BLaER1 (cell line): ENCODE measurements around the gene CST6.

ENCODE experiments used
- H3K27ac ChIP-seq: shearing (Covaris generic); formaldehyde crosslinking; 2 replicates; pipeline ENCODE4 v1.8.1; 2022
- H3K27me3 ChIP-seq: shearing (Covaris generic); formaldehyde crosslinking; 2 replicates; pipeline ENCODE4 v1.8.1; 2022
- H3K36me3 ChIP-seq: shearing (Covaris generic); formaldehyde crosslinking; 2 replicates; pipeline ENCODE4 v1.8.1; 2022
- H3K4me1 ChIP-seq: shearing (Covaris generic); formaldehyde crosslinking; 2 replicates; pipeline ENCODE4 v1.8.1; 2022
- H3K4me2 ChIP-seq: shearing (Covaris generic); formaldehyde crosslinking; 2 replicates; pipeline ENCODE4 v1.8.1; 2022
- H3K4me3 ChIP-seq: shearing (Covaris generic); formaldehyde crosslinking; 2 replicates; pipeline ENCODE4 v1.8.1; 2022
- H3K9ac ChIP-seq: shearing (Covaris generic); formaldehyde crosslinking; 2 replicates; pipeline ENCODE4 v1.8.1; 2022
- H3K9me3 ChIP-seq: shearing (Covaris generic); formaldehyde crosslinking; 2 replicates; pipeline ENCODE4 v1.8.1; 2022
- H4K20me1 ChIP-seq: shearing (Covaris generic); formaldehyde crosslinking; 2 replicates; pipeline ENCODE4 v1.8.1; 2022
- Cebpa-rat ChIP-seq: shearing (Covaris generic); IDR thresholded peaks from 2 replicates; pipeline ENCODE4 v1.8.1; 2022

Gene CST6

DNA sequence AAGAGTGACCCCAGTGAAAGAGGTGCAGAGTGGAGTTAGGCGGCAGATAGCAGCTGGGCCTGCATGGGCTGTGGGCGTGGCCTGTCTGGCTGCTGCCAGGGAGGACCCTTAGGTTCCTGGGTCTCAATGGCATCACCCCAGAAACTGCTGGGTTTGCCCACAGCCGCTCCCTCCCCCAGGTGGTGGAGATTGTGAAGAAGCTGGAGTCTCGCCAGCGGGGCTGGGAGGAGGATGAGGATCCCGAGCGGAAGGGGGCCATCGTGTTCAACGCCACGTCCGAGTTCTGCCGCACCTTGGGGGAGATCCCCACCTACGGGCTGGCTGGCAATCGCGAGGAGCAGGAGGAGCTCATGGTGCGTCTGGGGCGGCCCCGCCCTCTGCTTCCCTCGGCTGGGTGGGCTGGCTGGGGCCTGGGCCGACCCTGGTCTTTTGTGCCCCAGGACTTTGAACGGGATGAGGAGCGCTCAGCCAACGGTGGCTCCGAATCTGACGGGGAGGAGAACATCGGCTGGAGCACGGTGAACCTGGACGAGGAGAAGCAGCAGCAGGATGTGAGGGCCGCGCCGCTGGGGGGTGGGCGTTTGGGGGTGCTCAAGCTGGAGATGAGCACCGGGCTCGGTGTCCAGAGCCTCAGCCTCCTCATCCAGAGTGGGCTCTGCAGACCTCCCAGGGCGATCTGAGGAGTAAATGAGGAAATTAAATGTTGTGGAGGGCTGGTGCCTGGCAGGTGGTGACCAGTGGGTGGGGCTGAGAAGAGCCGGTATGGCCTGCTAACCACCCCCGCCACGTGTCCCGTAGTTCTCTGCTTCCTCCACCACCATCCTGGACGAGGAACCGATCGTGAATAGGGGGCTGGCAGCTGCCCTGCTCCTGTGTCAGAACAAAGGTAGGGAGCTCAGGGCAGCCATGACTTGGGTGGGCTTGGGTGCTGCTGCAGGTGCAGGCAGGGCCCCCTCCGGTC is 35.3 kb upstream of the CST6 start:
- Histone ChIP-seq H3K9me3 (no peaks in the 10 kb centered on the region), H3K4me3 (no peak overlapping the region), H3K4me2 (no peak overlapping the region), H3K36me3 (peaks cover 89% of the 10 kb centered on the region), H4K20me1 (no peaks in the 10 kb centered on the region; the same call in 1 of the 2 replicates), H3K9ac (no peak overlapping the region), H3K4me1 (peaks cover 7% of the 10 kb centered on the region; the same call in 1 of the 2 replicates), H3K27me3 (no peaks in the 10 kb centered on the region), H3K27ac (no peak overlapping the region)
- no peak for TF ChIP-seq Cebpa-rat

GRCh38 chr11:65977621-65978390 is 34.0 kb upstream of the CST6 start:
- Histone ChIP-seq H3K4me1 (peaks cover 7% of the 10 kb centered on the region; the same call in 1 of the 2 replicates), H3K4me2 (no peak overlapping the region), H3K27me3 (no peaks in the 10 kb centered on the region), H3K36me3 (peaks cover 76% of the 10 kb centered on the region), H3K9ac (no peak overlapping the region), H3K9me3 (no peaks in the 10 kb centered on the region), H4K20me1 (no peaks in the 10 kb centered on the region), H3K4me3 (no peak overlapping the region), H3K27ac (no peak overlapping the region)
- no peak for TF ChIP-seq Cebpa-rat

GRCh38 chr11:65978391-65979238 is 33.2 kb upstream of the CST6 start:
- no peak overlapping the region for H3K27ac ChIP-seq
- no peaks in the 10 kb centered on the region for H4K20me1 ChIP-seq
- H3K4me1 ChIP-seq = peaks cover 7% of the 10 kb centered on the region; the same call in 1 of the 2 replicates
- TF ChIP-seq Cebpa-rat = no peak
- H3K9me3 ChIP-seq = no peaks in the 10 kb centered on the region
- no peaks in the 10 kb centered on the region for H3K27me3 ChIP-seq
- H3K36me3 ChIP-seq = peaks cover 73% of the 10 kb centered on the region
- H3K4me3 ChIP-seq = no peak overlapping the region
- no peak overlapping the region for H3K9ac ChIP-seq
- H3K4me2 ChIP-seq = no peak overlapping the region

- Histone ChIP-seq H3K27me3 (no peaks in the 10 kb centered on the region), H3K9ac (no peak overlapping the region), H3K36me3 (peaks cover 69% of the 10 kb centered on the region), H4K20me1 (no peaks in the 10 kb centered on the region), H3K4me3 (no peak overlapping the region), H3K27ac (no peak overlapping the region), H3K9me3 (no peaks in the 10 kb centered on the region), H3K4me2 (no peak overlapping the region), H3K4me1 (peaks cover 7% of the 10 kb centered on the region; the same call in 1 of the 2 replicates)
- no peak for TF ChIP-seq Cebpa-rat
Measured at GRCh38 chr11:65979261-65979759, 32.5 kb upstream of the CST6 start.

DNA sequence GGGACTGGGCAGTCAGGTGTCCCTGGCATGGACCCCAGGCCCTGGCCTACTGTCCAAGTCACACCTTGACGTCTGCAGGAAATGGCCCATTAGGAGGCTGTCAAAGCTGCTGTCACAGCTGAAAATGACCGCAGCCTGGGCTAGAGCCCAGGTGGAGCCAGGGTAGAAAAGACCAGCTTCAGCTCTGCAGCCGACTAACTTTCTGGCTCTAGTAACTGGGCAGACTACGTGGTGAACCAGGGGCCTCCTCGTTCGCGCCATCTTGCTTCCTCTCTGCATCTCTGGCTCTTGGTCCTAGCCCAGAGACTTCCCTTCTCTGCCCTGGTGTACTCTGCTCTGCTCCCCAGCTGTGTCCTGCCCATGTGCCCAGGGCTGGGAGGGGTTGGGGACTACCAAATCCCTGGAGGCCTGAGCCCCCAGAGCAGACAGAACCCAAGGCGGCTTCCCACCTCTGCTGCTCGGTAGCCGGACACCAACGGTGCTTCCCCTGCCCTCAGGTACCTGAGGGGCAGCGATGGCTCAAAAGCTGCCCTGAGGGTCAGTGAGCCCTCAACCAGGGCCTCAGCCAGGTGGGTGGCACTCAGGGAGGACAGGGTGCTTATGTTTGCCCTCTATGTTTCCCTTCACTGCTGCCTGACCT is 30.6 kb upstream of the CST6 start:
- Histone ChIP-seq H3K36me3 (peaks cover 49% of the 10 kb centered on the region), H4K20me1 (no peaks in the 10 kb centered on the region)

GRCh38 chr11:65981972-65982823 is 29.6 kb upstream of the CST6 start:
- Histone ChIP-seq H3K36me3 (peaks cover 40% of the 10 kb centered on the region), H3K4me3 (no peak overlapping the region), H3K9me3 (no peaks in the 10 kb centered on the region), H3K27me3 (no peaks in the 10 kb centered on the region), H3K4me1 (peaks cover 7% of the 10 kb centered on the region; the same call in 1 of the 2 replicates), H3K4me2 (no peak overlapping the region), H3K27ac (no peak overlapping the region), H4K20me1 (no peaks in the 10 kb centered on the region), H3K9ac (no peak overlapping the region)
- no peak for TF ChIP-seq Cebpa-rat

More for the DNA sequence above, 30.6 kb upstream of the CST6 start:
- H3K9ac ChIP-seq = no peak overlapping the region
- H3K4me3 ChIP-seq = no peak overlapping the region
- TF ChIP-seq Cebpa-rat = no peak
- no peaks in the 10 kb centered on the region for H3K27me3 ChIP-seq
- H3K9me3 ChIP-seq = no peaks in the 10 kb centered on the region
- peaks cover 7% of the 10 kb centered on the region; the same call in 1 of the 2 replicates for H3K4me1 ChIP-seq
- H3K4me2 ChIP-seq = no peak overlapping the region
- H3K27ac ChIP-seq = no peak overlapping the region

GRCh38 chr11:65982824-65983588 is 28.8 kb upstream of the CST6 start:
- no peak overlapping the region for H3K4me2 ChIP-seq
- no peaks in the 10 kb centered on the region for H3K9me3 ChIP-seq
- H3K27me3 ChIP-seq = no peaks in the 10 kb centered on the region
- H3K36me3 ChIP-seq = peaks cover 32% of the 10 kb centered on the region
- no peak overlapping the region for H3K4me3 ChIP-seq
- H3K9ac ChIP-seq = 0 out of 2 replicates have a peak overlapping the region, but pooled peaks have one; percentile 29
- H3K27ac ChIP-seq = no peak overlapping the region
- H4K20me1 ChIP-seq = no peaks in the 10 kb centered on the region
- H3K4me1 ChIP-seq = peaks cover 7% of the 10 kb centered on the region
- TF ChIP-seq Cebpa-rat = no peak
